ENCODE measurements around the gene IVD. TPM values are rescaled to one million over a fixed set of nuclear protein-coding genes. Genes with fewer than 3 reads are reported as not detected.
"Not testable (repeated sequence)": the region's sequence is repeated elsewhere in the genome, so short reads cannot be mapped to it uniquely, and the experiment has no call there.

IVD gene
- total and polyA plus RNA-seq, 12 donors: 61.0 to 252 (median 140) TPM

DNA sequence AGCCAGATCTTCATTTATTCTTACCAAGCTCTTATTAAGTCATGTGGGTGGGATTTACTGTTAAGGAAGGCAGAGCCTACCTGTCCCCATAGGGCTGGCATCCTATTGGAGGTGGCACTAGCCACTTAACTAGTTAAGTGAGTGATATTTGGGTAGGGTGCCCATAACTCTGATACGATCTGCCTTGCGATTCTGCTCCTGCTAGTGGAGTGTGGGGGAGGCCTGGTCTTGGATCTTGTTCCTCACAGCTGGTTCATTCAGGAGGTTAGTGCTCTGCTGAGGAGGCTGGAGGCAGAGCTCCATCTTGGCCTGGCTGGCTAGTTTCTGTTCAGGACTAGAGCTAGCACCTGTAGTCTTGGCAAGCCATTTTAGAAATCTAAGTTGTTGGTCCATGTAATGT is 44.5 kb downstream of the IVD start:
- H3K9me3 ChIP-seq (replicated peaks in 1 of 3): no peaks in the 10 kb centered on the region
- no peak overlapping the region for H3K4me3 ChIP-seq
- H3K4me1 ChIP-seq (replicated peaks in 1 of 2): peaks cover 12 to 28% of the 10 kb centered on the region in 2 donors
- H3K27ac ChIP-seq: no peak overlapping the region
- H3K27me3 ChIP-seq: no peaks in the 10 kb centered on the region
- TF ChIP-seq, protein P1, sequence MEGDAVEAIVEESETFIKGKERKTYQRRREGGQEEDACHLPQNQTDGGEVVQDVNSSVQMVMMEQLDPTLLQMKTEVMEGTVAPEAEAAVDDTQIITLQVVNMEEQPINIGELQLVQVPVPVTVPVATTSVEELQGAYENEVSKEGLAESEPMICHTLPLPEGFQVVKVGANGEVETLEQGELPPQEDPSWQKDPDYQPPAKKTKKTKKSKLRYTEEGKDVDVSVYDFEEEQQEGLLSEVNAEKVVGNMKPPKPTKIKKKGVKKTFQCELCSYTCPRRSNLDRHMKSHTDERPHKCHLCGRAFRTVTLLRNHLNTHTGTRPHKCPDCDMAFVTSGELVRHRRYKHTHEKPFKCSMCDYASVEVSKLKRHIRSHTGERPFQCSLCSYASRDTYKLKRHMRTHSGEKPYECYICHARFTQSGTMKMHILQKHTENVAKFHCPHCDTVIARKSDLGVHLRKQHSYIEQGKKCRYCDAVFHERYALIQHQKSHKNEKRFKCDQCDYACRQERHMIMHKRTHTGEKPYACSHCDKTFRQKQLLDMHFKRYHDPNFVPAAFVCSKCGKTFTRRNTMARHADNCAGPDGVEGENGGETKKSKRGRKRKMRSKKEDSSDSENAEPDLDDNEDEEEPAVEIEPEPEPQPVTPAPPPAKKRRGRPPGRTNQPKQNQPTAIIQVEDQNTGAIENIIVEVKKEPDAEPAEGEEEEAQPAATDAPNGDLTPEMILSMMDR (IDR thresholded peaks at IDR 0.05): no peak
- no peak for TF ChIP-seq POLR2A (IDR thresholded peaks at IDR 0.05)
- DNase-seq: no peak
- no peaks in the 10 kb centered on the region for H3K36me3 ChIP-seq (replicated peaks in 1 of 2)
- intact Hi-C loops (cut with DNase I): no loop called here
- 84 to 100% (median 94%) methylated on average over 2 of the region's 2 CpGs for whole genome bisulfite sequencing, 4 donors

DNA sequence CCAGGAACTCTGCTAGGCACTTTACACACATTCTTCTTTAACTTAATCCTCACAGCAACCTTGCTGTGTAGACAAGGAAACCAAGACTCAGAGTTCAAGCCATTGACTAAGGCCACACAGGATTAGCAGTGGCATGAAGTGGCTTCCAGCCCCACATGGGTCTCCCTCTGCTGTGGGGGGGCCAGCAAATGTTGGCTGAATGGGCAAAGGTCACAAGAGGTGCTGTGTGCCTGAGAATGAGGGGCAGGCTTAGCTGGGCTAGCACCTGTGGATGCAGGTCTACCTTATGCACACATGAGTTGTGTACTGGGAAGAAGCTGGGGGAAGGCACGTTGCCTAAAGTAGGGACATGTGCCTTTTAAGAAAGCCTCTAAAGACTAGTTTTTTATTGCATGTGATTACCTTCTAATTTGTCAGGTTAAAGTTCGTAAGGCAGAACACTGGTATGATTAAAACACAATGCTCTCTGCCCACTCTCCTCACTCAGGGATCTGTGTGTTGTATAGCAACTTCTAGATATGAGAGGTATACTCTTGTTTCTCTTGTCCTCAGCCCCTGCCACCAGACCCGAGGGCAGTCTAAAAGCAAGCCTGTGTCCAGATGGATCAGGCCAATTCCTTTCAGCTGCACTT is 46.0 kb downstream of the IVD start:
- Histone ChIP-seq H3K9me3 (replicated peaks in 1 of 3) (no peaks in the 10 kb centered on the region), H3K4me3 (no peak overlapping the region), H3K27ac (no peak overlapping the region), H3K27me3 (no peaks in the 10 kb centered on the region), H3K36me3 (replicated peaks in 1 of 2) (no peaks in the 10 kb centered on the region), H3K4me1 (replicated peaks in 1 of 2) (peaks cover 23 to 34% of the 10 kb centered on the region in 2 donors)
- intact Hi-C loops (cut with DNase I): no loop called here
- no peak for DNase-seq
- TF ChIP-seq, protein P1 (IDR thresholded peaks at IDR 0.05): no peak
- TF ChIP-seq POLR2A (IDR thresholded peaks at IDR 0.05): no peak
- 82 to 91% (median 85%) methylated on average over 3 of the region's 3 CpGs for WGBS, 4 donors

DNA sequence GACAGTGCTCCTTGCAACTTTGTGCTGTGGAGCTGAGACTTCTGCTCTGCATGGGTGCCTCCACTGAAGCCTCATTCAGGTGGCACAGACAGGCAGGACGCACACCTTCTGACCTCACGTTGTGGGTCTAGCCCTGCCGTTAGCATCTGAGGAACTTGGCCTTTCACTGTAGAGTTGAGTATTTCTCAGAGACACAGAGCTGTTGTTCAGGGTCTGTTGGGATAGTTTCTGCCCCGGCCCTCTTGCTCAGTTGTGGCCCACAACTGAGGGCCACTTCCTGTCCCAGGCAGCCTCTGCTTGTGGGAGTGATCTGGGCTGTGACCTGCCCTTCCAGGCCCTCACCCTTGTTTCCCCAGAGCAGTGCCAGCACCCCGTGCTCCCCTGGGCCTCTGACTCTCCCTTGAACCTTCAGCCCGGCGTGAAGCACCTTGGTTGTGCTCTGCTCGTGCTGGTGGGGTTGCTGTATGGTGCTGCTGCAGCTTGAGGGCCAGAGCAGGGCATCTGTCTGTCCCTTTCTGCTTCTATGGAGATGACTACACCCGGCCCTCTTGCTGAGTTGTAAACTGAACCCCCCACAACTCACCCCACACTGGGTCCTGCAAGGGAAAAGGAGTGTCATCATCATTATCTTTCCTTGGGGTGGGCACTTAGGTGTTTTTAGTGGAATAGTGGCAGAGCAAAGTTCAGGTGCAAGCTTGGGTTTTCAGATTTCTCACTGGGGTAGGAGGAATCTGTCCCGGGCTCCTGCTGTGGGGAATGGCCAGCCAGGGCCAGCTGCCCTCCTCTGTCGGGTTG is 46.9 kb downstream of the IVD start:
- no peak overlapping the region for H3K4me3 ChIP-seq
- no peak for DNase-seq
- H3K36me3 ChIP-seq (replicated peaks in 1 of 2): no peaks in the 10 kb centered on the region
- peaks cover 28 to 42% of the 10 kb centered on the region in 2 donors for H3K4me1 ChIP-seq (replicated peaks in 1 of 2)
- no peak overlapping the region for H3K27ac ChIP-seq
- no peaks in the 10 kb centered on the region for H3K9me3 ChIP-seq (replicated peaks in 1 of 3)
- TF ChIP-seq POLR2A (IDR thresholded peaks at IDR 0.05): no peak
- TF ChIP-seq, protein P1 (IDR thresholded peaks at IDR 0.05): no peak
- intact Hi-C loops (cut with DNase I): no loop called here
- 63 to 77% (median 68%) methylated on average over 10 to 11 of the region's 11 CpGs for WGBS, 4 donors
- H3K27me3 ChIP-seq: no peaks in the 10 kb centered on the region

DNA sequence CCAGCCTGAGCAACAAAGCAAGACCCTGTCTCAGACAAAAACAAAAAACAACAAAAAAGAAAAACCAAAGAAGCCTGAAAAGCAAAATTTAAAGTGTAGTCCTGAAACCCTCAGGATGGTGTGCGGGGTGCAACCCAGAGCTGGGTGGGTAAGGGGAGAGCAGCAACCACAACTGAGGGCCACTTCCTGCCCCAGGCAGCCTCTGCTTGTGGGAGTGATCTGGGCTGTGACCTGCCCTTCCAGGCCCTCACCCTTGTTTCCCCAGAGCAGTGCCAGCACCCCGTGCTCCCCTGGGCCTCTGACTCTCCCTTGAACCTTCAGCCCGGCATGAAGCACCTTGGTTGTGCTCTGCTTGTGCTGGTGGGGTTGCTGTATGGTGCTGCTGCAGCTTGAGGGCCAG is 48.3 kb downstream of the IVD start:
- H3K9me3 ChIP-seq (replicated peaks in 1 of 3); H3K36me3 ChIP-seq (replicated peaks in 1 of 2); H3K27me3 ChIP-seq; H3K4me3 ChIP-seq; DNase-seq; intact Hi-C loops (cut with DNase I): not testable (repeated sequence)
- WGBS, 4 donors: 58 to 94% (median 78%) methylated on average over 1 to 3 of the region's 3 CpGs
- H3K4me1 ChIP-seq (replicated peaks in 1 of 2): peaks cover 28 to 43% of the 10 kb centered on the region in 2 donors
- peak overlapping the region in 2 of 5 donors; percentile 31 to 77 for H3K27ac ChIP-seq
